NCI-H1105 treated with DMSO at 0.1 percent for 48 hours (cell line): Measurements from ENCODE around the gene PSEN2.

ENCODE experiments used
- DNase-seq: peaks from one replicate; lab custom pipeline; 2025; lab: John Stamatoyannopoulos, UW

PSEN2 gene

GRCh38 chr1:226886122-226886901 is 15.9 kb downstream of the PSEN2 start:
- DNase-seq, result no peak

- DNase-seq, result no peak
Measured at GRCh38 chr1:226887006-226887405, 16.6 kb downstream of the PSEN2 start.

- DNase-seq, result no peak
Measured at GRCh38 chr1:226888021-226888420, 17.6 kb downstream of the PSEN2 start.

DNA sequence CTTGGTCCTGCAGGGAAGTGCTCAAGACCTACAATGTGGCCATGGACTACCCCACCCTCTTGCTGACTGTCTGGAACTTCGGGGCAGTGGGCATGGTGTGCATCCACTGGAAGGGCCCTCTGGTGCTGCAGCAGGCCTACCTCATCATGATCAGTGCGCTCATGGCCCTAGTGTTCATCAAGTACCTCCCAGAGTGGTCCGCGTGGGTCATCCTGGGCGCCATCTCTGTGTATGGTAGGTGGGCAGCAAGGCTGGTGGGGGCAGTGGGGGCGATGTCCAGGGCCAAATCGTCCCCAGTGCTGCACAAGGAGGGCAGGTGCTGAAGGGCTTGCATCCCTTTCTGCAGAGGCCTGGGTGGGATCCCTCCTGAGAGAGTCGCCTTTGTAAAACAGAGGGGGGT is 18.4 kb downstream of the PSEN2 start:
- DNase-seq, result no peak

GRCh38 chr1:226889616-226890330 is 19.4 kb downstream of the PSEN2 start:
- no peak for DNase-seq

- DNase-seq, result no peak
Measured at GRCh38 chr1:226890331-226891108, 20.1 kb downstream of the PSEN2 start.

DNA sequence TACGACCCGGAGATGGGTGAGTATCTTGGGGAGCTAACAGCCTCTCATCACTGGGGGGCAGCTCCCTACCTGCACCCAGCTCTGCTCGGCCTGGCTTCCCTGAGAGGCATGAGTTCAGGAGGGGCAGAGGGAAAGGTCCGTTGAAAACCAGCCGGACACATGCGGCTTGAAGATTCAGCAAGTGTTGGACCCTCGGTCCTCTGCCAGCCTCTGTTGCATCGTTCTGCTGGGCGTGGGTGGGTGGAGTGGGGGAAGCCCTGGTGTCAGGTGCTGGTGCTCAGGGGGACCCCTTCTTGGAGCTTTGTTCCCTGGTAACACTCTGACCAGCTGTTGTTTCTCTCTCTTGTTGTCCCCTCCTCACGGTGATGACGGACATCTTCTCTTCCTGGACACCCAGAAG is 20.9 kb downstream of the PSEN2 start:
- DNase-seq, result no peak

- no peak for DNase-seq
Measured at GRCh38 chr1:226891846-226892523, 21.6 kb downstream of the PSEN2 start.

DNA sequence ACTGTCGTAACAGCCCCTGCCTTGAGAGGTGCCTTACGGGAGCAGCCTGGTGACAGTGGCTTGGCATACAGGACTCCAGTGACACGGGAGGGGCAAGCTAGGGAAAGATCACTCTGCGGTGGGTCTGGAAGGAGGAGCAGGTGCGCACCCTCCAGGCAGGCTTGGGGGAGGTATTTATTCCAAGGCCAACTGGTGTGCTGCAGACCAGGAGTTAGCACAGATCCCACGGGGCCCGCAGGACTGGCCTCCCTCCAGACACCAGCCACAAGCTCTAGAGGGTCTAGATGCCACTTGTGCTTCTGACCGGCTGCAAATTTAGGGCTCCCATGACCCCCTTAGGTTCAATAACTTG is 22.1 kb downstream of the PSEN2 start:
- DNase-seq, result no peak

DNA sequence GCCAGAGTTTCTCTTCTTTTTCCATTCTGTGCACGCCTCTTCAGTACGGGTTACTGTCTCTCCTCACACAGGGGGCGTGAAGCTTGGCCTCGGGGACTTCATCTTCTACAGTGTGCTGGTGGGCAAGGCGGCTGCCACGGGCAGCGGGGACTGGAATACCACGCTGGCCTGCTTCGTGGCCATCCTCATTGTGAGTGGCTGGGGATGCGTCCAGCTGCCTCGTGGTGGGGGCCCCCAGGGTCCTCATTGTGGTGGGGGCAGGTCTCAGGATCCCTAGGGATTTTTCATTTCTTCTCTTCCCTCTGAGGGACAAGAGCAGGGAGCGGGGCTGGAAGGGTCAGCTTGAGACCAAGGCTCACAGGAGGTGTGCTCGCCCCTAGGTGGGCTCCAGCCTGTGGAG is 23.5 kb downstream of the PSEN2 start:
- DNase-seq, result no peak

DNA sequence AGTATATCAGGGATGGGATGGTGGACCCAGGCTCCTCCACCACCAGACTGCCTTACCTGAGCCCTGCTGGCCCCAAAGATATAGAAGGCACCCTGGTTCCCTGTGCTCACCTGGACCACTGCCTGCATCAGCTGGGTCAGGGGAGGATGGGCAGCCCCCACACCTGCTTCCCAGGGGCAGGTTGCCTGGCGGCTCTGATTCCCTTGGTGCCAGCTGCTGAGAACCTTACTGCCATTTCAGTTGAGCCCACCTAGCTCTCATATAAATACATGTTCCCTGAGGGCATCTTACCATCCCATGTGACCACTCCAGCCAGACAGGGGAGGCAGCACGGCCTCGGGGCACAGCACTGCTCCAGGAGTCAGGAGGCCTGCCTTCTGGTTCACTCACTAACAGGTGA is 24.4 kb downstream of the PSEN2 start:
- no peak for DNase-seq

DNA sequence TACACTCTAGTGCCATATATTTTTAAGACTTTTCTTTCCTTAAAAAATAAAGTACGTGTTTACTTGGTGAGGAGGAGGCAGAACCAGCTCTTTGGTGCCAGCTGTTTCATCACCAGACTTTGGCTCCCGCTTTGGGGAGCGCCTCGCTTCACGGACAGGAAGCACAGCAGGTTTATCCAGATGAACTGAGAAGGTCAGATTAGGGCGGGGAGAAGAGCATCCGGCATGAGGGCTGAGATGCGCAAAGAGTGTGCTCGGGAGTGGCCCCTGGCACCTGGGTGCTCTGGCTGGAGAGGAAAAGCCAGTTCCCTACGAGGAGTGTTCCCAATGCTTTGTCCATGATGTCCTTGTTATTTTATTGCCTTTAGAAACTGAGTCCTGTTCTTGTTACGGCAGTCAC is 25.2 kb downstream of the PSEN2 start:
- DNase-seq, result no peak

DNA sequence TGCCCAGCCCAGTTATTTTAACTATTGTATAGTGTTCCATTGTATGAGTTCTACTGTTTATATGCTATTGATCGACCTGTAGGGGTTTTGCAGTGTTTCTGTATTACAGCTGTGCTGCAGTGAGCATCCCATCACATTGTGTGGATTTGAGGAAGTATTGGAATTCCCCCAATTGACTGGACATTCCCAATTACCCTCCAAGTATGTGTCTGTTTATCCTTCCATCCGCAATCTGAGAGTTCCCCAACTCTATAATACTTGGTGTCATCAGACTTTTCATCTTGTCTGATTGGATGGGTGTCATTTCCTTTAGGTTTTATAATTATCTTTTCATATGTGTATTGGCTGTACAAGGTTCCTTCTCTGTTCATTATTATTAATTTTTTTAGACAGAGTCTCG is 27.8 kb downstream of the PSEN2 start:
- no peak for DNase-seq

DNA sequence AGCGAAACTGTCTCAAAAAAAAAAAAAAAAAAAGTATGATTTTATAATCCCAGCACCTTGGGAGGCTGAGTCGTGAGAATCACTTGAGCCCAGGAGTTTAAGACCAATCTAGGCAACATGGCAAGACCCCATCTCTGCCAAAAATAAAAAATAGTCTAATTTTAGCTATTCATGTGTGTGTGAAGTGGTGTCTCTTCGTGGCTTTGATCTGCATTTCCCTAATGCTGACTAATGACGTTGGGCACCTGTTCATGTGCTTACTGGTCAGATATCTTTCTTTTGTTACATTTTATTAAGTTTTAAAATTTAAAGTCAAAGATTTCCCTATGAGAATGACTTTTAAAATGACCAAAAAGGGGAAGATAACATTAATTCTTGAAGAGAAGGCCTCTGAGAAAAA is 31.0 kb downstream of the PSEN2 start:
- DNase-seq, result no peak

- DNase-seq, result no peak
Measured at GRCh38 chr1:226902601-226903000, 32.2 kb downstream of the PSEN2 start.

GRCh38 chr1:226903819-226904716 is 33.7 kb downstream of the PSEN2 start:
- DNase-seq, result no peak

- no peak for DNase-seq
Measured at GRCh38 chr1:226904772-226905171, 34.4 kb downstream of the PSEN2 start.

- no peak for DNase-seq
Measured at GRCh38 chr1:226908419-226908818, 38.0 kb downstream of the PSEN2 start.

DNA sequence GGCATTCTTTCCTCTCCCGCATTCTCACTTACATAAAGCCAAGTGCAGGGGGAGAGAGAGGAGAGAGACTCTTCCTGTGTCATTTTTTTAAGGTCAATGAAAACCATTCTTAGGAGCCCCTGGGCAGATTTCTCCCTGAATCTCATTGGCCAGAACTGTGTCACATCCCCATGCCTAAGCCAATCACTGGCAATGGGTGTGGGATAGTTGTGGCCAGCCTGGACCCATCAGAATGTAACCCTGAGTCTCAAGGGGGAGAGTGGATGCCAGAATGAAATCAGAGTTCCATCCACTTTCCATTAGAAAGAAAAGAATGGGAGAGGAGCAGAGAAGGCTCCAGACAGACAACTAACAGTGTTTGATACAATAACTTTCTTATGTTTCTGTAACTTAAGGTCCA is 38.5 kb downstream of the PSEN2 start:
- no peak for DNase-seq

- DNase-seq, result no peak
Measured at GRCh38 chr1:226912587-226913176, 42.3 kb downstream of the PSEN2 start.

DNA sequence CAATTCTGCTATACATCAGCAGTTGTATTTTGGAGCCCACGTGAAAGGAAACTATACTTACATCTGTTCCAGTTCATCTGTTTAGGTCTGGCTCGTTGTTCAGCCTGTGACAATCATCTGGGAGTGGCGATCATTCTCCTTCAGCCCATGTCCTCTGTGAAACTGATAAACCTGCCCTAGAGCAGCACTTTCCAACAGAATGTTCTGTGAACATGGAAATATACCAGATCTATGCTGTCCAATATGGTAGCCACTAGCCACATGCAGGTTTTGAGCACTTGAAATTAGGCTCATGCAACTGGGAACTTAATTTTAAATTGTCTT is 45.2 kb downstream of the PSEN2 start:
- DNase-seq, result no peak
